K562 (cell line): ENCODE data around the gene MYH11. TPM values are rescaled to one million over a fixed set of nuclear protein-coding genes. Genes with fewer than 3 reads are reported as not detected.

ENCODE experiments used
- ATAC-seq: fragments of 200-7000 bp; cut with Tn5 transposase; 3 replicates; pipeline ENCODE4 v1.9.1; 2020; ENCODE audit warnings: moderate library complexity
- BruUV-seq: library from RNA; stranded (reverse); fragments of 400-500 nt; replicated peaks from 2 replicates; lab custom pipeline; 2021; lab: Mats Ljungman, UMichigan
- CTCF ChIA-PET: fragments of 300-600 bp; formaldehyde crosslinking; extraction: SDS; loops from one replicate; lab custom pipeline; 2021; ENCODE audit warnings: low intra/inter-chr PET ratio; lab: Yijun Ruan, JAX
- POLR2A ChIA-PET: fragments of 300-600, 350-650 bp; sonication (Branson Sonifier 250); formaldehyde crosslinking; extraction: SDS; loops from one replicate; lab custom pipeline; 2021; ENCODE audit warnings: antibody characterized with exemption, inconsistent platforms; lab: Yijun Ruan, JAX
- DNase-seq, 4 experiments: peaks; one replicate each; pipeline versions ENCODE4 v3.0.0 to v3.0.0-alpha.2; 2011 to 2018; ENCODE audit warnings: low spot score in 3 of 4, mixed read lengths in 3 of 4; ENCODE audit errors: extremely low read depth in 1 of 4
- FAIRE-seq: peaks from 2 replicates; lab custom pipeline; 2011; peaks lifted over from hg19 to GRCh38; lab: Jason Lieb, UNC
- H2AFZ ChIP-seq: 2 replicates; pipeline ENCODE4 v1.6.0; 2011; ENCODE audit warnings: low read depth, low read length, control low read depth, inconsistent platforms
- H3K27ac ChIP-seq: fragments of 200-600 bp; 3 replicates; pipeline ENCODE4 v1.8.0; 2011; ENCODE audit warnings: low read depth, mild to moderate bottlenecking, control low read depth, inconsistent platforms, low read length, moderate library complexity, mixed read lengths; ENCODE audit errors: extremely low read depth
- H3K27me3 ChIP-seq, 2 experiments: fragments of 300-600 bp in 1 of 2; 2 replicates in 1 of 2; 3 replicates in 1 of 2; pipeline versions ENCODE4 v1.6.0 to v1.8.0; 2011; ENCODE audit warnings: inconsistent platforms in 2 of 2, low read length in 2 of 2, mild to moderate bottlenecking in 1 of 2, mixed read lengths in 1 of 2, moderate library complexity in 1 of 2; ENCODE audit not compliant: control insufficient read depth in 2 of 2, insufficient read depth in 2 of 2
- H3K36me3 ChIP-seq: fragments of 300-600 bp; 3 replicates; pipeline ENCODE4 v1.8.0; 2011; ENCODE audit warnings: mild to moderate bottlenecking, low read length, inconsistent platforms; ENCODE audit not compliant: control insufficient read depth, insufficient read depth
- H3K4me1 ChIP-seq, 2 experiments: fragments of 200-600 bp in 1 of 2; replicated peaks in 1 of 2; 2 replicates in 1 of 2; 3 replicates in 1 of 2; pipeline versions ENCODE4 v1.5.1 to v1.8.0; 2011; ENCODE audit warnings: inconsistent platforms in 2 of 2, low read length in 2 of 2, mild to moderate bottlenecking in 1 of 2, mixed read lengths in 1 of 2, moderate library complexity in 1 of 2; ENCODE audit not compliant: control insufficient read depth in 2 of 2, insufficient read depth in 2 of 2
- H3K4me2 ChIP-seq: 2 replicates; pipeline ENCODE4 v1.6.1; 2011; ENCODE audit warnings: low read length, control low read depth, inconsistent platforms, mixed read lengths; ENCODE audit not compliant: insufficient read depth
- H3K4me3 ChIP-seq: fragments of 200-600 bp; sonication (generic), shearing (Covaris generic); 2 replicates; pipeline ENCODE4 v1.5.1; 2016; ENCODE audit warnings: control low read depth, inconsistent platforms
- H3K79me2 ChIP-seq: fragments of 200-600 bp; 3 replicates; pipeline ENCODE4 v1.8.0; 2011; ENCODE audit warnings: low read length, inconsistent platforms; ENCODE audit not compliant: control insufficient read depth, insufficient read depth
- H3K9ac ChIP-seq, 2 experiments: 2 replicates each; pipeline versions ENCODE4 v1.6.0 to v1.6.1; 2011; ENCODE audit warnings: low read depth in 2 of 2, low read length in 2 of 2, control low read depth in 1 of 2, inconsistent platforms in 1 of 2, mild to moderate bottlenecking in 1 of 2, mixed read lengths in 1 of 2; ENCODE audit not compliant: insufficient read depth in 1 of 2
- H3K9me1 ChIP-seq: one replicate; pipeline ENCODE4 v1.6.0; 2011; ENCODE audit warnings: inconsistent platforms, mild to moderate bottlenecking, low read length, moderate library complexity; ENCODE audit not compliant: control insufficient read depth, insufficient read depth
- H3K9me3 ChIP-seq: replicated peaks from 2 replicates; pipeline ENCODE4 v1.5.1; 2011; ENCODE audit warnings: low read depth, low read length, inconsistent platforms; ENCODE audit not compliant: control insufficient read depth, insufficient read depth
- H4K20me1 ChIP-seq: replicated peaks from 2 replicates; pipeline ENCODE4 v1.6.1; 2011; ENCODE audit warnings: low read length, inconsistent platforms, mixed read lengths; ENCODE audit not compliant: control insufficient read depth, insufficient read depth
- CBFB ChIP-seq: sonication (generic); formaldehyde crosslinking; IDR thresholded peaks from 2 replicates; pipeline ENCODE4 v1.4.0; 2020; ENCODE audit warnings: mild to moderate bottlenecking, missing genetic modification reagents
- KAT7 ChIP-seq: sonication (generic); formaldehyde crosslinking; IDR thresholded peaks from 2 replicates; pipeline ENCODE4 v1.8.0; 2022; ENCODE audit warnings: missing genetic modification reagents, mild to moderate bottlenecking, borderline replicate concordance
- RBM39 ChIP-seq: fragments of 200-400 bp; formaldehyde crosslinking; optimal IDR thresholded peaks from 2 replicates; pipeline ENCODE3; 2018; ENCODE audit warnings: low read depth, low read length
- ZFP30 ChIP-seq: fragments of 250-450 bp; sonication (Bioruptor Pico); IDR thresholded peaks from 2 replicates; pipeline ENCODE4 v1.8.0; 2022; ENCODE audit warnings: moderate library complexity, mild to moderate bottlenecking, inconsistent platforms, borderline replicate concordance
- ZNF165 ChIP-seq: fragments of 250-450 bp; sonication (Bioruptor Pico); IDR thresholded peaks from 2 replicates; pipeline ENCODE4 v1.4.0; 2020; ENCODE audit warnings: borderline replicate concordance
- ZNF232 ChIP-seq: sonication (generic); formaldehyde crosslinking; IDR thresholded peaks from 2 replicates; pipeline ENCODE4 v1.8.0; 2022; ENCODE audit warnings: mild to moderate bottlenecking, missing genetic modification reagents
- ZNF586 ChIP-seq: fragments of 450-650 bp; formaldehyde crosslinking; conservative IDR thresholded peaks from 2 replicates; pipeline ENCODE4 v1.4.0; 2020; ENCODE audit warnings: mild to moderate bottlenecking, moderate library complexity
- ZNF589 ChIP-seq: fragments of 200-800 bp; sonication (Bioruptor generic); IDR thresholded peaks from 2 replicates; pipeline ENCODE4 v1.6.1; 2016; ENCODE audit warnings: low read depth, missing genetic modification characterization, missing compliant biosample characterization
- WGBS: fragments of 100-300 bp; shearing (Covaris generic); methylation state at CpG from one replicate; pipeline ENCODE4 v1.1.6; 2016; ENCODE audit warnings: low coverage, mixed read lengths; ENCODE audit not compliant: insufficient coverage; ENCODE audit errors: missing lambda C conversion rate; 5-methylcytosine and 5-hydroxymethylcytosine counted together
- in situ Hi-C: fragments of 300-500 bp; cut with MboI; formaldehyde crosslinking; loops from 4 replicates; pipeline ENCODE4 v1.15.0; 2018; ENCODE audit warnings: inconsistent platforms, mixed read lengths
- intact Hi-C: fragments of 100-400 bp; cut with micrococcal nuclease; formaldehyde crosslinking; loops from 2 replicates; pipeline ENCODE4 v1.14.2; 2022
- polyA plus RNA-seq, 8 experiments: library from polyadenylated mRNA; depleted of rRNA in 4 of 8; stranded (reverse) in 5 of 8; unstranded in 3 of 8; fragments of >200 nt; fragmentation: Nextera tagmentation in 2 of 8; fragmentation: Illumina TruSeq in 1 of 8; extraction: Ambion mirVana in 2 of 8; extraction: Trizol in 1 of 8; gene quantifications; 2 replicates each; pipeline versions ENCODE4 v1.2.1 to v1.2.3, GENCODE V29; 2011 to 2014; ENCODE audit warnings: inconsistent platforms in 1 of 8, missing spikeins in 1 of 8
- total RNA-seq, 7 experiments: library from RNA; depleted of rRNA in 6 of 7; stranded (reverse); fragments of >200 nt in 6 of 7; fragmentation: Illumina TruSeq in 2 of 7; extraction: Trizol in 2 of 7; gene quantifications; 2 replicates each; pipeline versions ENCODE4 v1.2.1 to v1.2.3, GENCODE V29; 2011 to 2021; ENCODE audit warnings: low replicate concordance in 1 of 7
- TF ChIP-seq, protein P1 (sequence below): fragments of 450-650 bp; IDR thresholded peaks from 2 replicates; pipeline ENCODE4 v1.6.1; 2016; ENCODE audit warnings: low read depth, mild to moderate bottlenecking, moderate library complexity

Gene MYH11
- total and polyA plus RNA-seq, 9 of the 15 experiments (the other 6 are each of a cell fraction or from before 2014, with no cell fraction given), result 0.05 to 0.47 (median 0.08) TPM; not detected in 5

DNA sequence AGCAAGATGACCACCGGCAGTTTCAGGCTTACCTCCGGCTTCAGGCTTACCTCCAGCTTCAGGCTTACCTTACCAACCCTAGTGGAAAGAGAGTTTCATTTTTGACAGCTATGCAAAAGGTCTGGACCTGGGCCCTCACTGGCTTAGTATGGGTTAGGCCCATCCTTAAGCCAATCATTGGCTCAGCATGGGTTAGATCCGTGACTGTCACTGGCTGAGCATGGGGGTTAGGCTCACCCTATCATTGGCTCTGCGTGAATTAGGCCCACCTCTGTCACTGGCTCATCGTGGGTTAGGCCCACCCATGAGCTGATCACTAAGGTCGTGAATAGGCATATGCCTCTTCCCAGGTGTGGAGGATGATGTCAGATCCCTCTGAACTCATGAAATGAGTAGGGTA lies 198.7 kb downstream of the MYH11 start:
- Histone ChIP-seq H3K36me3 (peaks cover 17% of the 10 kb centered on the region), H3K9me3 (no peaks in the 10 kb centered on the region), H3K27ac (no peak overlapping the region), H3K9me1 (peaks cover 6% of the 10 kb centered on the region), H2AFZ (no peak overlapping the region), H3K4me1 (peaks cover 18 to 25% of the 10 kb centered on the region in 2 experiments; a peak in 4 of 5 replicates), H3K4me3 (no peak overlapping the region), H3K79me2 (peaks cover 78% of the 10 kb centered on the region), H4K20me1 (peaks cover 14% of the 10 kb centered on the region), H3K9ac (peak overlapping the region in 1 of 2 experiments; percentile 73; a peak in 1 of 4 replicates), H3K27me3 (no peaks in the 10 kb centered on the region), H3K4me2 (no peak overlapping the region)
- ATAC-seq (peak; percentile 73), DNase-seq (peak in 1 of 4 experiments; percentile 27), FAIRE-seq (no peak)
- BruUV-seq, result no TSS peak
- TF ChIP-seq ZFP30 (CRISPR knock-in tag), result no peak
- no peak for TF ChIP-seq KAT7 (CRISPR knock-in tag)
- no peak for TF ChIP-seq RBM39
- no peak for TF ChIP-seq CBFB
- TF ChIP-seq ZNF232 (CRISPR knock-in tag), result no peak
- TF ChIP-seq ZNF589 (CRISPR knock-in tag), result no peak
- TF ChIP-seq ZNF165 (CRISPR knock-in tag), result no peak
- no peak for TF ChIP-seq ZNF586 (CRISPR knock-in tag)
- TF ChIP-seq, protein P1, sequence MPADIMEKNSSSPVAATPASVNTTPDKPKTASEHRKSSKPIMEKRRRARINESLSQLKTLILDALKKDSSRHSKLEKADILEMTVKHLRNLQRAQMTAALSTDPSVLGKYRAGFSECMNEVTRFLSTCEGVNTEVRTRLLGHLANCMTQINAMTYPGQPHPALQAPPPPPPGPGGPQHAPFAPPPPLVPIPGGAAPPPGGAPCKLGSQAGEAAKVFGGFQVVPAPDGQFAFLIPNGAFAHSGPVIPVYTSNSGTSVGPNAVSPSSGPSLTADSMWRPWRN, result no peak
- POLR2A ChIA-PET, result interaction anchor here (0.6 to 0.7 kb wide), 2 partner anchors 12 to 17 kb away, joined by 3 read pairs; no protein-coding TSS in a partner anchor
- intact Hi-C loops, result no loop called here
- WGBS, result 72% methylated on average over 6 of the region's 6 CpGs
- CTCF ChIA-PET, result no interaction called here
- in situ Hi-C loops, result no loop called here
